ENCODE results near the gene RHBDL1.

- TF ChIP-seq TEAD4 (IDR thresholded peaks at IDR 0.05) (no peak), REST (IDR thresholded peaks at IDR 0.05; ENCODE audit: low read depth) (no peak), NFIC (IDR thresholded peaks at IDR 0.05) (no peak; the same call in 1 of the 2 replicates), RAD21 (IDR thresholded peaks at IDR 0.05; ENCODE audit: low read depth) (peak; percentile 34), EP300 (IDR thresholded peaks at IDR 0.05; ENCODE audit: borderline replicate concordance) (no peak), TAF1 (IDR thresholded peaks at IDR 0.05; ENCODE audit: low read depth) (peak; percentile 39; the same call in 1 of the 2 replicates)
These were observed 14.8 kb upstream of the RHBDL1 start for GRCh38 chr16:660459-661183.

All from Ishikawa (cell line).